GM10248 (cell line): ENCODE results near the gene CFAP161.

Source experiments
- CTCF ChIA-PET: fragments of 300-600 bp; sonication (Branson Sonifier 250); formaldehyde crosslinking; extraction: SDS; loops from one replicate; lab custom pipeline; 2021; ENCODE audit warnings: antibody characterized with exemption; lab: Yijun Ruan, JAX
- POLR2A ChIA-PET: fragments of 350-650 bp; sonication (Branson Sonifier 250); formaldehyde crosslinking; extraction: SDS; loops from one replicate; lab custom pipeline; 2020; ENCODE audit warnings: antibody characterized with exemption; lab: Yijun Ruan, JAX
- DNase-seq: peaks from one replicate; pipeline ENCODE4 v3.0.0; 2012; ENCODE audit errors: extremely low spot score
- TF ChIP-seq, protein P1 (sequence below): IDR thresholded peaks from 2 replicates; pipeline ENCODE4 v1.5.1; 2012; ENCODE audit warnings: mild to moderate bottlenecking, low read depth; ENCODE audit errors: extremely low read depth, missing control alignments, control extremely low read depth

The CFAP161 gene

DNA sequence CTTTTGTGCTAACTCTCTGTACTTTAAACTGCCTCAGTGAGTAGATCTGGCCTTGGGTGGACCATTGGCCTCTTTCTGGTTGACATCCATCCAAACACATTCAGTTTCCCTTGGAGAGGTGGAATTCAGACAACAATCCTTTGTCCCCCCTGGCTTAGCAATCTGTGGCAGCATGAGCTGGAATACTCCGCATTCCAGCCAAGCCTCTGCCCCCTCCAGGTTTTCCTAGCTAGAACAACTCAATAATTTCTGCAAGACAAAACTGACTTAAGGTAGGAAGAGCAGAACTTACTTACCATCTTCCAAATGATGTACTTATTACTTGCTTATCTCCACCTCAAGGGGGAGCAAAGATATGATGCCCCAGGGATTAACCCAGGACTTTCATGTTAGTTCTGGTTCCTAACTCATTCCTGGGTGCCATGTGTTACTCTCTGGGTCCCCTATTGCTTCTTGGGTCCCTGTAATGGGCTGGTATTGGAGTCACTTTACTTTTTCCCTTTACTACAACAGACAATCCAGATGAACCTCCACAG lies 40.8 kb downstream of the CFAP161 start:
- POLR2A ChIA-PET, result no interaction called here
- CTCF ChIA-PET, result interaction anchor here (0.6 to 14.0 kb wide), 2 partner anchors 17 to 92 kb away, joined by 3 to 80 read pairs; no protein-coding TSS in a partner anchor

DNA sequence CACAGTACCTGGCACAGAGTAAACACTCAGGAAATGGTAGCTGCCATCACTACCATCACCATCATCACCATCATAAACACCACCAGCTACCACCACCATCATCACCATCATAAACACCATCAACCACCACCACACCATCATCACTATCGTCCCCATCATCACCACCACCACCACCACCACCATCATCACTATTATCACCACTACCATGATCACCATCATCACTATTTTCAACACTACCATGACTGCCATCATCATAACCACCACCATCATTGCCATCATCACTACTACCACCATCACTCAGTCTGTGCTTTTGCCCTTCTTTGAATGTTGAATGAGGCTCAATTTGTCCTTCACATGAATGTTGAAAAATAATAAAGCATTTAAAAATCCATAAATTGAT lies 41.4 kb downstream of the CFAP161 start:
- DNase-seq, result no peak
- CTCF ChIA-PET, result interaction anchor here (14.0 kb wide), 1 partner anchor 91 kb away, joined by 80 read pairs; no protein-coding TSS in a partner anchor
- POLR2A ChIA-PET, result no interaction called here

More for the DNA sequence above, 40.8 kb downstream of the CFAP161 start:
- DNase-seq, result no peak
- TF ChIP-seq, protein P1, sequence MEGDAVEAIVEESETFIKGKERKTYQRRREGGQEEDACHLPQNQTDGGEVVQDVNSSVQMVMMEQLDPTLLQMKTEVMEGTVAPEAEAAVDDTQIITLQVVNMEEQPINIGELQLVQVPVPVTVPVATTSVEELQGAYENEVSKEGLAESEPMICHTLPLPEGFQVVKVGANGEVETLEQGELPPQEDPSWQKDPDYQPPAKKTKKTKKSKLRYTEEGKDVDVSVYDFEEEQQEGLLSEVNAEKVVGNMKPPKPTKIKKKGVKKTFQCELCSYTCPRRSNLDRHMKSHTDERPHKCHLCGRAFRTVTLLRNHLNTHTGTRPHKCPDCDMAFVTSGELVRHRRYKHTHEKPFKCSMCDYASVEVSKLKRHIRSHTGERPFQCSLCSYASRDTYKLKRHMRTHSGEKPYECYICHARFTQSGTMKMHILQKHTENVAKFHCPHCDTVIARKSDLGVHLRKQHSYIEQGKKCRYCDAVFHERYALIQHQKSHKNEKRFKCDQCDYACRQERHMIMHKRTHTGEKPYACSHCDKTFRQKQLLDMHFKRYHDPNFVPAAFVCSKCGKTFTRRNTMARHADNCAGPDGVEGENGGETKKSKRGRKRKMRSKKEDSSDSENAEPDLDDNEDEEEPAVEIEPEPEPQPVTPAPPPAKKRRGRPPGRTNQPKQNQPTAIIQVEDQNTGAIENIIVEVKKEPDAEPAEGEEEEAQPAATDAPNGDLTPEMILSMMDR, result no peak

DNA sequence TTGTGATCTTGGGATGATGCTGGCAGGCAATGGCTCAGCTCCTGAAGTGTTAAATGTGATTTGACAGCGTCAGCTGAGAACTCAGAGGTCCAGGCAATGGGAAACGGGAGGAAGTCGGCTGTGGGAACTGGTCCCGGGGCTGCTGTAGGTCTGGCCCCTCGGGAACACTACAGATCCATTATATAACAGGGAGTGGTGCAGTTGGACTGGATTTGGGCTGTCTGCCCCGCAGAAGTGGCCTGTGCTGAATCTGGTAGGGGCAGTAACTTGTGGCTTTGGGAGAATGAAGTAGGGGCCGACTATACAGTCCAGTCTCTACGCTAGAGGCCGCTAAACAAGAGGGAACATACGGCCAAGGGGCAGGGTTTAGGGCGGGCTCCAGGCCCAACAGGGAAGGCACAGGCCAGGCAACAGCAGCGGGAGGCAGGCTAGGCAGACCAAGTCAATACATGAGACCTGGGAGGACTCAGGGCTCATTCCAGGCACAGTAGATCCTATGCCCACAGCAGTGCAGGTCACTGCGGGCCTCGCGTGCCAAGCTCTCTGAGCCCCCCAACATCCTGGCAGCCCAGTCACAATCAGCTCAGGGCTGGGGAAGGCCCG lies 42.3 kb downstream of the CFAP161 start:
- no peak for DNase-seq
- CTCF ChIA-PET, result interaction anchor here (1.3 to 14.0 kb wide), 2 partner anchors 12 to 91 kb away, joined by 4 to 80 read pairs; no protein-coding TSS in a partner anchor
- POLR2A ChIA-PET, result no interaction called here
- TF ChIP-seq, protein P1, result no peak

More for the DNA sequence above, 41.4 kb downstream of the CFAP161 start:
- TF ChIP-seq, protein P1, result no peak

DNA sequence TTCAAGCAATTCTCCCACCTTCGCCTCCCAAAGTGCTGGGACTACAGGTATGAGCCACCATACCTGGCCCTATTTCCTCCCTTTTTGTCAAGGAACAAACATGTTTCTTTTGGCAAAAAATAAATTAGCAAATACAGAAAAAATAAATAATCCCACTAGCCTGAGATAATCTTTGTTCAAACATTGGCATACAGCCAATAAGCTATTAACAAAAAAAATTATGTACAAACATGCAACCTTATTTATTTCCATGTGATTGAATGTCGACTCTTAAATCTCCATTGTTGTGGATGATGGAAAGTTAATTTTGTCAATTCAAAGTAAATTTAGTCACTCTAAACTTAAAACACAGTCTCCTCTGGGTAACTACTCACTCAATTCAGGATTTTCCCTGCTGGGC lies 44.3 kb downstream of the CFAP161 start:
- POLR2A ChIA-PET, result no interaction called here
- CTCF ChIA-PET, result interaction anchor here (1.1 to 2.2 kb wide), 2 partner anchors 10 to 88 kb away, joined by 3 to 7 read pairs; no protein-coding TSS in a partner anchor
- no peak for DNase-seq

DNA sequence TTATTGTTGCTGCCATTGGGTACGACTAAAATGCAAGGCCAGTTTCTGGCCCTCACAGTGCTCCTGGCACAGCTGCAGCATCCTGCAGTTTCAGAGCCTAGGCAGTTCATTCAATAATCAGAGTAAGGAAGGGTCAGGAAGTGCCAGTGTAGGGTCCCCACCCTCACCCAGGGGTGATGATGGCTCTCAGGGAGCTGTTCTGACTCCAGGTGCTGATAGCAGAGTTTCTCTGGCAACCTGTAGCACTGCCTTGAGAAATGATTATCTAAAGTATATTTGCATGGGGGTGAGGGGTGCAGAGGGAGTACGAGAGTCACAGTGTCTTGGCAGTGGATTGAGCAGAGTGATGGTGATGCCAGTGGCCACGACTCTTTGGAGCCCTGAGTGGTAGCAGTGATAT lies 47.1 kb downstream of the CFAP161 start:
- DNase-seq, result no peak
- TF ChIP-seq, protein P1, result no peak
- POLR2A ChIA-PET, result no interaction called here
- CTCF ChIA-PET, result interaction anchor here (1.4 to 2.0 kb wide), 2 partner anchors 25 to 85 kb away, joined by 3 to 5 read pairs; no protein-coding TSS in a partner anchor

More for the DNA sequence above, 44.3 kb downstream of the CFAP161 start:
- TF ChIP-seq, protein P1, result no peak

DNA sequence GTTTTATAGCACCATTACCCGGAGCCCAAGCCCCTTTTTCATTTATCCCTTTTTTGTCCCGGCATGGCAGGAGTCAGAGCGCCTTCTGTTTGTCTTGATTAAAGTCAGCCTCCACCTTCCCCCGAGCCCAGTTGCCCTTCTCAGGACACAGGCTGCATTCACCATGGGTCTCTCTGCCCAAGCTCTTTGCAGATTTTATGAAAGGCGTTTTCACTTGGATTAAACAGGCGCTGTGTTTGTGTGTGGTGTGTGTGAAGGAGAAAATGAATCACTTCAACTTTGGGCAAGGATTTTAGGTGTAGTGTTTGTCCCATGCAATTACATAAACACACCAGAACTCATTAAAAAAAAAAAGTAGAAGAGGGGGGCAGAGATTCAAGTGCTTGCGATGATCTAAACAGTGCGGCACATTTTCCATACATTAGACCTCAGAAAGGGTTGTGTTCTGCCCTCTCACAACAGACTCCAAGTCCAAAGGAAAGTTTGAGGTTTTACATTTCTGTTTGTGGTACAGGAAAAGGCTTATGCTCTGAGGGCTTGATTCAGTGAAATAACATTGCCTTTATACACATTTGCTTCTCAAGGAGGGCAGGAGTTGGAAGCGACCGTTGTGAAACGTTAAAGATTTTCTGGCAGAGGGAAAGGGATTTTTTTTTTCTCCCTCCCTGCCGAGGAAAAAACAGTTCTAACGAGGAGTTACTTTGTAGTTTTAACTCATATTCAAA lies 48.1 kb downstream of the CFAP161 start:
- POLR2A ChIA-PET, result no interaction called here
- no peak for DNase-seq
- CTCF ChIA-PET, result interaction anchor here (1.4 to 2.0 kb wide), 2 partner anchors 26 to 84 kb away, joined by 3 to 5 read pairs; no protein-coding TSS in a partner anchor
- TF ChIP-seq, protein P1, result no peak
